Brain microvascular endothelial cell (primary cell): ENCODE data around the gene ZBED4.

Experiments used
- DNase-seq: peaks from one replicate; pipeline ENCODE4 v3.0.0-alpha.2; 2020
- H3K27ac ChIP-seq: fragments of 250-450 bp; sonication (Bioruptor Pico); 2 replicates; pipeline ENCODE4 v1.5.1; 2020; ENCODE audit warnings: mild to moderate bottlenecking, moderate library complexity
- H3K27me3 ChIP-seq: fragments of 250-450 bp; sonication (Bioruptor Pico); replicated peaks from 2 replicates; pipeline ENCODE4 v1.5.1; 2020; ENCODE audit warnings: mild to moderate bottlenecking
- H3K36me3 ChIP-seq: fragments of 250-450 bp; sonication (Bioruptor Pico); replicated peaks from 2 replicates; pipeline ENCODE4 v1.5.1; 2020; ENCODE audit warnings: mild to moderate bottlenecking
- H3K4me3 ChIP-seq: 2 replicates; pipeline ENCODE4 v1.5.1; 2011; ENCODE audit warnings: low read depth, mild to moderate bottlenecking, control low read depth, low read length, moderate library complexity
- CTCF ChIP-seq: IDR thresholded peaks from 2 replicates; pipeline ENCODE4 v1.5.1; 2011; ENCODE audit warnings: low read depth, mild to moderate bottlenecking, moderate library complexity, low read length, control low read depth, inconsistent platforms; ENCODE audit errors: missing control alignments
- in situ Hi-C: cut with HindIII; loops from 2 replicates; pipeline ENCODE4 v1.10.0; 2017; ENCODE audit warnings: low sequenced_read_pairs, low pct_ligation_motif_present

ZBED4 gene

GRCh38 chr22:49937758-49938564 is 84.3 kb downstream of the ZBED4 start:
- no peak overlapping the region for H3K4me3 ChIP-seq
- no peak for DNase-seq
- in situ Hi-C loops, result no loop called here
- H3K27me3 ChIP-seq, result no peaks in the 10 kb centered on the region
- H3K36me3 ChIP-seq, result no peaks in the 10 kb centered on the region
- no peak for TF ChIP-seq CTCF
- no peak overlapping the region for H3K27ac ChIP-seq

- H3K36me3 ChIP-seq, result no peaks in the 10 kb centered on the region
- in situ Hi-C loops, result no loop called here
- no peak overlapping the region for H3K27ac ChIP-seq
- no peak for DNase-seq
- TF ChIP-seq CTCF, result no peak
- no peaks in the 10 kb centered on the region for H3K27me3 ChIP-seq
- H3K4me3 ChIP-seq, result no peak overlapping the region
Observed at GRCh38 chr22:49938565-49939136, 85.0 kb downstream of the ZBED4 start.
